T-cell (primary cell): ENCODE measurements around the gene SLC25A25. TPM values are rescaled to one million over a fixed set of nuclear protein-coding genes. Genes with fewer than 3 reads are reported as not detected.

Source experiments
- total RNA-seq, 35 experiments: library from RNA in 6 of 35; stranded (reverse) in 6 of 35; fragments of 120-200 nt in 1 of 35; gene quantifications; one replicate each; pipeline versions ENCODE4 v1.2.1 to v1.2.4 and lab custom pipeline; 2013 to 2026

SLC25A25 gene
- total RNA-seq, 5 donors from 2014 or later (not counting 1 experiment from before 2014, with no cell fraction given): 11.8 to 21.0 (median 17.3) TPM

Other genes with a start within 250 kb of the SLC25A25 start
- gene ENG, start 213.6 kb upstream of the SLC25A25 start, total RNA-seq: 10 to 100 TPM in 1 of 5 donors, 1 to 10 TPM in 4; 6.8 to 16.7 (median 8.8) TPM
- gene AK1, start 190.6 kb upstream of the SLC25A25 start, total RNA-seq: 10 to 100 TPM; 40.5 to 54.9 (median 50.4) TPM
- gene ST6GALNAC6, start 168.6 kb upstream of the SLC25A25 start, total RNA-seq: 100 to 1,000 TPM in 2 of 5 donors, 10 to 100 TPM in 3; 73.0 to 123 (median 86.3) TPM
- 10 to 100 TPM; 24.9 to 40.7 (median 35.1) TPM for gene ST6GALNAC4, start 151.2 kb upstream of the SLC25A25 start, total RNA-seq
- 1 to 10 TPM in 4 of 5 donors, under 1 TPM in 1; 0.99 to 5.6 (median 2.6) TPM for gene PIP5KL1, start 137.5 kb upstream of the SLC25A25 start, total RNA-seq
- 10 to 100 TPM; 32.3 to 66.5 (median 60.5) TPM for gene DPM2, start 130.4 kb upstream of the SLC25A25 start, total RNA-seq
- gene EEIG1, start 87.2 kb upstream of the SLC25A25 start, total RNA-seq: 100 to 1,000 TPM; 351 to 746 (median 698) TPM
- gene NAIF1, start 912 bp upstream of the SLC25A25 start, total RNA-seq: 10 to 100 TPM; 11.6 to 14.9 (median 13.8) TPM
- 10 to 100 TPM; 60.2 to 91.7 (median 79.2) TPM for gene PTGES2, start 59.5 kb downstream of the SLC25A25 start, total RNA-seq
- not detected for gene LCN2, start 81.2 kb downstream of the SLC25A25 start, total RNA-seq
- gene BBLN, start 92.0 kb downstream of the SLC25A25 start, total RNA-seq: 10 to 100 TPM; 50.0 to 85.9 (median 81.4) TPM
- gene CIZ1, start 123.3 kb downstream of the SLC25A25 start, total RNA-seq: 100 to 1,000 TPM; 143 to 163 (median 150) TPM
- gene DNM1, start 135.1 kb downstream of the SLC25A25 start, total RNA-seq: 1 to 10 TPM in 4 of 5 donors, under 1 TPM in 1; 0.95 to 3.0 (median 1.8) TPM
- 10 to 100 TPM; 49.6 to 71.3 (median 60.5) TPM for gene GOLGA2, start 207.8 kb downstream of the SLC25A25 start, total RNA-seq
- 10 to 100 TPM in 2 of 5 donors, 1 to 10 TPM in 3; 7.5 to 15.3 (median 9.7) TPM for gene SWI5, start 208.0 kb downstream of the SLC25A25 start, total RNA-seq